ENCODE measurements around the gene C18orf63. TPM values are rescaled to one million over a fixed set of nuclear protein-coding genes. Genes with fewer than 3 reads are reported as not detected.

C18orf63 gene
- total RNA-seq, 2 experiments from 2014 or later = not detected

DNA sequence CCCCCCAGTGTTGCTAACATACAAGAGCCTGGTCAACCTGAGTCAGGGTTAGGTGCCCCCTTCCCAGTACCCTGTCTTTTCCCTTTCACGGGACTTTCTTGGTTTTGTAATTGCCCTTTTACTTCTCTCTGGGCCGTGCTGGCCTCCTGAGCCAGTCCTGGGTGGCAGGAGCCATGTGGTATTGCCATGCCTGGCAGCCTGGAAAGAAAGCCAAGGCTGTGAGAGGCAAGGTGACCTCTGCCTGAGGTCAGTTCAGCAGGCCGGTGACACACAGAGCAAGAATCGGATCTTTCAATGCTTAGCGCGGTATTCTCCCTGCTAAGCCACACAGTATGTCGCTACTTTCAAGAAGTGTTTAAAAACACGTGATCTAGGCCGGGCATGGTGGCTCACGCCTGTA lies 52.3 kb downstream of the C18orf63 start:
- intact Hi-C loops (cut with DNase I, micrococcal nuclease) = loop anchor here in 1 of 2 experiments (10.0 kb wide), 1 partner anchor 837 kb away; the partner anchor contains the start of gene PTGR3
- peaks cover 26% of the 10 kb centered on the region for H3K4me1 Mint-ChIP-seq (ENCODE audit: low read depth)
- TF ChIP-seq, protein P1, sequence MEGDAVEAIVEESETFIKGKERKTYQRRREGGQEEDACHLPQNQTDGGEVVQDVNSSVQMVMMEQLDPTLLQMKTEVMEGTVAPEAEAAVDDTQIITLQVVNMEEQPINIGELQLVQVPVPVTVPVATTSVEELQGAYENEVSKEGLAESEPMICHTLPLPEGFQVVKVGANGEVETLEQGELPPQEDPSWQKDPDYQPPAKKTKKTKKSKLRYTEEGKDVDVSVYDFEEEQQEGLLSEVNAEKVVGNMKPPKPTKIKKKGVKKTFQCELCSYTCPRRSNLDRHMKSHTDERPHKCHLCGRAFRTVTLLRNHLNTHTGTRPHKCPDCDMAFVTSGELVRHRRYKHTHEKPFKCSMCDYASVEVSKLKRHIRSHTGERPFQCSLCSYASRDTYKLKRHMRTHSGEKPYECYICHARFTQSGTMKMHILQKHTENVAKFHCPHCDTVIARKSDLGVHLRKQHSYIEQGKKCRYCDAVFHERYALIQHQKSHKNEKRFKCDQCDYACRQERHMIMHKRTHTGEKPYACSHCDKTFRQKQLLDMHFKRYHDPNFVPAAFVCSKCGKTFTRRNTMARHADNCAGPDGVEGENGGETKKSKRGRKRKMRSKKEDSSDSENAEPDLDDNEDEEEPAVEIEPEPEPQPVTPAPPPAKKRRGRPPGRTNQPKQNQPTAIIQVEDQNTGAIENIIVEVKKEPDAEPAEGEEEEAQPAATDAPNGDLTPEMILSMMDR (IDR thresholded peaks at IDR 0.05) = no peak
- H3K27me3 Mint-ChIP-seq = no peaks in the 10 kb centered on the region
- H3K9me3 ChIP-seq (ENCODE audit: control insufficient read depth in 1 of 2, insufficient read depth in 1 of 2, low read length in 2 of 2) = no peaks in the 10 kb centered on the region
- H3K9me3 Mint-ChIP-seq = no peaks in the 10 kb centered on the region
- POLR2A ChIA-PET = no interaction called here
- no peak overlapping the region for H3K4me3 ChIP-seq (ENCODE audit: low read length)
- ATAC-seq (ENCODE audit: poor library complexity) (no peak), DNase-seq (no peak)
- H3K36me3 ChIP-seq (ENCODE audit: insufficient read depth, low read length) = no peaks in the 10 kb centered on the region
- H3K27me3 ChIP-seq (ENCODE audit: control insufficient read depth in 1 of 2, insufficient read depth in 2 of 2, low read length in 2 of 2) = no peaks in the 10 kb centered on the region
- no peak overlapping the region for H3K27ac Mint-ChIP-seq
- H3K4me3 Mint-ChIP-seq = no peak overlapping the region
- peaks cover 16% of the 10 kb centered on the region for H3K4me1 ChIP-seq (ENCODE audit: insufficient read depth, low read length)
- CTCF ChIA-PET = no interaction called here
- H3K36me3 Mint-ChIP-seq (ENCODE audit: low read depth) = no peaks in the 10 kb centered on the region
- H3K27ac ChIP-seq (ENCODE audit: low read depth in 1 of 2, low read length in 2 of 2) = no peak overlapping the region

DNA sequence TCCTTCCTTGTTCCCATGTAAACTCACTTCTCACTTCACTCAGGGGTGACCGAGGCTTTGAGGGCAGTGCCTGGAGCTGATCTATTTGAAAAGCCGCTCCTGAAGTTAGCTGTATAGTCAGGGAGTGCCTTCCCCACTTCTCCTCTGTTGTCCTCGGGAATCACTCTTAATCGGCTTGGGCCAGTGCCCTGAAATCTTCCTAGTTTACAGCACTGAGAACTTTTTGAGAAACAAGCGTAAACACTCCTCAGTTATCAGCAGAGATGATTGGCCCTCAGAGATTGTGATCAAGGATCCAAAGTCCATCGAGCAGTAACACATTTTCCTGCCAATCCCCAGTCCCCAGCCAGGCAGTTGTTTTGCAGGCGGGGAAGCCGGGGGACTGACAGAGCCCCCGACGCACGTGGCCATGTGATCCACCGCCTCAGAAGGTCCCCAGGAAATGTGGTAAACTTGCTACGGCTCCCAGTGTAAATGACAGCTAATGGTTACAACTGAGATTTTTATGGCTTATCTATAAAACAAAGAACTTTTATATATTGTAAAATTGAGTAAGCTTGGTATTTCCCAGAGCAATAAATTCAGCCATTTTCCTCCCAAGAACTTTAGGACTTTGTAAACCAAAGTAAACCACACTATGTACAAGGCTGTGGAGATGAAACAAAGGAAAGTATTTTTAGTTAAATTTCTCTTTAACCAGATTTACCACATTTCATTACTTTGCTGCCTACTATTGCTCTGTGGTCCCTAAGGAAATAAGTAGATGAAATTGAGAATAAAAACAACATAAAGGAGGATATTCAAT lies 53.5 kb downstream of the C18orf63 start:
- Mint-ChIP-seq H3K27ac (no peak overlapping the region), H3K27me3 (no peaks in the 10 kb centered on the region), H3K4me1 (ENCODE audit: low read depth) (peaks cover 36% of the 10 kb centered on the region), H3K36me3 (ENCODE audit: low read depth) (no peaks in the 10 kb centered on the region), H3K4me3 (no peak overlapping the region), H3K9me3 (no peaks in the 10 kb centered on the region)
- CTCF ChIA-PET = interaction anchor here (1.3 kb wide), 1 partner anchor 124 kb away, joined by 4 read pairs; no protein-coding TSS in a partner anchor
- DNase-seq (no peak), ATAC-seq (ENCODE audit: poor library complexity) (no peak)
- TF ChIP-seq, protein P1 (IDR thresholded peaks at IDR 0.05) = no peak
- no peak overlapping the region for H3K27ac ChIP-seq (ENCODE audit: low read depth in 1 of 2, low read length in 2 of 2)
- no peaks in the 10 kb centered on the region for H3K36me3 ChIP-seq (ENCODE audit: insufficient read depth, low read length)
- no peaks in the 10 kb centered on the region for H3K9me3 ChIP-seq (ENCODE audit: control insufficient read depth in 1 of 2, insufficient read depth in 1 of 2, low read length in 2 of 2)
- H3K4me1 ChIP-seq (ENCODE audit: insufficient read depth, low read length) = peaks cover 27% of the 10 kb centered on the region
- H3K4me3 ChIP-seq (ENCODE audit: low read length) = no peak overlapping the region
- intact Hi-C loops (cut with DNase I, micrococcal nuclease) = loop anchor here in 1 of 2 experiments (10.0 kb wide), 1 partner anchor 836 kb away; the partner anchor contains the start of gene PTGR3
- no peaks in the 10 kb centered on the region for H3K27me3 ChIP-seq (ENCODE audit: control insufficient read depth in 1 of 2, insufficient read depth in 2 of 2, low read length in 2 of 2)
- POLR2A ChIA-PET = interaction anchor here (0.9 to 1.3 kb wide), 2 partner anchors 8 to 9 kb away, joined by 3 to 6 read pairs; no protein-coding TSS in a partner anchor

DNA sequence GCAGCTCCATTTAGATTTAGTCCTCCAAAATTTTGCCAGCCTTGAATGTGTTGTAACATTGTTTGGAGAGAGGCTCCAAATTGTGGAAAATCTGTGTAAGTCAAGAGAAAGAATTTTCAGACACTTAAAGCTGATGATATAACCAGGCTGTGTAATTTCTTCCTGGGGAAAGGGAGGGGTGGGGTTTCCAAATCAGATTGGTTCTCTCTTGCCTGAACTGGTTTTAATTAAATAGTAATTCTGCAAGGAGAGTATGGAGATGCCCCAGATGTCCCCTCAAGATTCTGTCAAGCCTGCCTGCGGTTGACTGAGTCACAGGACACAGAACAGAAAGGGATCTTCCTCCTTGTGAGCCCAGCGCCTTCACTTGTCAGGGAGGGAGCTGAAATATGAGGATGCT lies 54.5 kb downstream of the C18orf63 start:
- Histone ChIP-seq H3K27ac (ENCODE audit: low read depth in 1 of 2, low read length in 2 of 2) (no peak overlapping the region), H3K27me3 (ENCODE audit: control insufficient read depth in 1 of 2, insufficient read depth in 2 of 2, low read length in 2 of 2) (no peaks in the 10 kb centered on the region), H3K4me1 (ENCODE audit: insufficient read depth, low read length) (peaks cover 31% of the 10 kb centered on the region), H3K9me3 (ENCODE audit: control insufficient read depth in 1 of 2, insufficient read depth in 1 of 2, low read length in 2 of 2) (no peaks in the 10 kb centered on the region), H3K36me3 (ENCODE audit: insufficient read depth, low read length) (no peaks in the 10 kb centered on the region), H3K4me3 (ENCODE audit: low read length) (no peak overlapping the region)
- DNase-seq = no peak
- Mint-ChIP-seq H3K9me3 (no peaks in the 10 kb centered on the region), H3K4me3 (no peak overlapping the region), H3K27ac (no peak overlapping the region), H3K4me1 (ENCODE audit: low read depth) (peaks cover 46% of the 10 kb centered on the region), H3K27me3 (no peaks in the 10 kb centered on the region), H3K36me3 (ENCODE audit: low read depth) (no peaks in the 10 kb centered on the region)
- CTCF ChIA-PET = interaction anchor here (1.3 kb wide), 1 partner anchor 123 kb away, joined by 4 read pairs; no protein-coding TSS in a partner anchor
- POLR2A ChIA-PET = interaction anchor here (1.3 kb wide), 1 partner anchor 8 kb away, joined by 6 read pairs; no protein-coding TSS in a partner anchor
- intact Hi-C loops (cut with DNase I, micrococcal nuclease) = loop anchor here (5.0 kb wide), 2 partner anchors 37 to 78 kb away; partner anchors contain the start of gene CYB5A (in 1 of the 2)
- ATAC-seq (ENCODE audit: poor library complexity) = no peak
- TF ChIP-seq, protein P1 (IDR thresholded peaks at IDR 0.05) = no peak
